ENCODE data around the gene LNP1.

The LNP1 gene

GRCh38 chr3:100483529-100483928, 82.2 kb downstream of the LNP1 start:
- DNase-seq: no peak

- no peak for DNase-seq
These were observed 85.5 kb downstream of the LNP1 start for GRCh38 chr3:100486808-100487207.

- no peak for DNase-seq
These were observed 87.8 kb downstream of the LNP1 start for GRCh38 chr3:100489118-100489517.

- peak in 1 of 2 experiments; percentile 37 for DNase-seq
These were observed 91.0 kb downstream of the LNP1 start, which contains the start of gene TMEM45A for GRCh38 chr3:100492059-100493006. TMEM45A (plus strand) TSS chr3:100492619; CDS start chr3:100555212, 62,593 bp downstream.

GRCh38 chr3:100496711-100497261, 95.4 kb downstream of the LNP1 start:
- no peak for DNase-seq

GRCh38 chr3:100499651-100500050, 98.3 kb downstream of the LNP1 start:
- DNase-seq: no peak

GRCh38 chr3:100500320-100500880, 99.1 kb downstream of the LNP1 start:
- DNase-seq: no peak

GRCh38 chr3:100503448-100503847, 102.1 kb downstream of the LNP1 start:
- no peak for DNase-seq

Data from cerebellar nuclear complex (tissue), 1 donor.